Loucy (cell line): ENCODE data around the gene SLC6A20.

Experiments
- H2AFZ ChIP-seq: fragments of 200-600 bp; sonication (generic); 2 replicates; pipeline ENCODE4 v1.6.0; 2016; ENCODE audit warnings: antibody characterized with exemption, mild to moderate bottlenecking, low read length, moderate library complexity
- H3F3A ChIP-seq: fragments of 200-600 bp; 2 replicates; pipeline ENCODE4 v1.6.0; 2016; ENCODE audit warnings: antibody characterized with exemption, low read depth, mild to moderate bottlenecking
- H3K27me3 ChIP-seq: fragments of 200-600 bp; sonication (generic); 2 replicates; pipeline ENCODE4 v1.6.1; 2014; ENCODE audit warnings: low read length, mild to moderate bottlenecking; ENCODE audit not compliant: insufficient read depth, poor library complexity, severe bottlenecking
- H3K36me3 ChIP-seq: fragments of 200-600 bp; sonication (generic); 2 replicates; pipeline ENCODE4 v1.6.1; 2016; ENCODE audit warnings: low read length; ENCODE audit not compliant: insufficient read depth
- H3K4me1 ChIP-seq: fragments of 200-600 bp; sonication (generic); 2 replicates; pipeline ENCODE4 v1.5.1; 2014; ENCODE audit warnings: low read length, mild to moderate bottlenecking; ENCODE audit not compliant: insufficient read depth, poor library complexity, severe bottlenecking
- H3K4me2 ChIP-seq: fragments of 200-600 bp; sonication (generic); 2 replicates; pipeline ENCODE4 v1.6.0; 2014; ENCODE audit warnings: antibody characterized with exemption, low read length, low read depth, mild to moderate bottlenecking; ENCODE audit not compliant: poor library complexity, severe bottlenecking
- H3K4me3 ChIP-seq: fragments of 200-600 bp; sonication (generic); 2 replicates; pipeline ENCODE4 v1.5.1; 2014; ENCODE audit warnings: low read length, mild to moderate bottlenecking, mixed read lengths; ENCODE audit not compliant: poor library complexity, severe bottlenecking
- H3K79me2 ChIP-seq: fragments of 200-600 bp; sonication (generic); 2 replicates; pipeline ENCODE4 v1.6.1; 2014; ENCODE audit warnings: low read length; ENCODE audit not compliant: insufficient read depth
- H3K9ac ChIP-seq: fragments of 200-600 bp; sonication (generic); 2 replicates; pipeline ENCODE4 v1.6.0; 2014; ENCODE audit warnings: mild to moderate bottlenecking, low read depth, low read length, moderate library complexity; ENCODE audit not compliant: poor library complexity, severe bottlenecking
- H3K9me2 ChIP-seq: fragments of 200-600 bp; sonication (generic); replicated peaks from 2 replicates; pipeline ENCODE4 v1.6.1; 2016; ENCODE audit warnings: low read depth, low read length, mixed read lengths
- H3K9me3 ChIP-seq: fragments of 200-600 bp; sonication (generic); 2 replicates; pipeline ENCODE4 v1.6.1; 2014; ENCODE audit warnings: mild to moderate bottlenecking, antibody characterized with exemption, low read length, low read depth; ENCODE audit not compliant: insufficient read depth
- H4K20me1 ChIP-seq: fragments of 200-600 bp; sonication (generic); 2 replicates; pipeline ENCODE4 v1.6.0; 2014; ENCODE audit warnings: antibody characterized with exemption, low read length, mild to moderate bottlenecking; ENCODE audit not compliant: insufficient read depth, poor library complexity, severe bottlenecking
- EZH2phosphoT487 ChIP-seq: fragments of 200-600 bp; IDR thresholded peaks from 2 replicates; pipeline ENCODE4 v1.6.1; 2018; ENCODE audit warnings: antibody characterized with exemption, mild to moderate bottlenecking, moderate library complexity, borderline replicate concordance
- TF ChIP-seq, protein P1 (sequence below): fragments of 200-600 bp; sonication (generic); conservative IDR thresholded peaks from 2 replicates; pipeline ENCODE4 v1.5.1; 2014; ENCODE audit warnings: mild to moderate bottlenecking, antibody characterized with exemption, low read length

SLC6A20 gene

GRCh38 chr3:45771166-45771775 lies 25.1 kb downstream of the SLC6A20 start:
- no peaks in the 10 kb centered on the region for H3K4me1 ChIP-seq
- H3K9ac ChIP-seq: no peak overlapping the region
- no peak overlapping the region for H2AFZ ChIP-seq
- H3K36me3 ChIP-seq: no peaks in the 10 kb centered on the region
- H3K4me2 ChIP-seq: no peak overlapping the region
- peaks cover 38% of the 10 kb centered on the region for H3K27me3 ChIP-seq
- H3K9me3 ChIP-seq: peaks cover 5% of the 10 kb centered on the region; the same call in 1 of the 2 replicates
- no peaks in the 10 kb centered on the region for H3F3A ChIP-seq
- no peaks in the 10 kb centered on the region for H3K79me2 ChIP-seq
- no peak for TF ChIP-seq EZH2phosphoT487
- TF ChIP-seq, protein P1, sequence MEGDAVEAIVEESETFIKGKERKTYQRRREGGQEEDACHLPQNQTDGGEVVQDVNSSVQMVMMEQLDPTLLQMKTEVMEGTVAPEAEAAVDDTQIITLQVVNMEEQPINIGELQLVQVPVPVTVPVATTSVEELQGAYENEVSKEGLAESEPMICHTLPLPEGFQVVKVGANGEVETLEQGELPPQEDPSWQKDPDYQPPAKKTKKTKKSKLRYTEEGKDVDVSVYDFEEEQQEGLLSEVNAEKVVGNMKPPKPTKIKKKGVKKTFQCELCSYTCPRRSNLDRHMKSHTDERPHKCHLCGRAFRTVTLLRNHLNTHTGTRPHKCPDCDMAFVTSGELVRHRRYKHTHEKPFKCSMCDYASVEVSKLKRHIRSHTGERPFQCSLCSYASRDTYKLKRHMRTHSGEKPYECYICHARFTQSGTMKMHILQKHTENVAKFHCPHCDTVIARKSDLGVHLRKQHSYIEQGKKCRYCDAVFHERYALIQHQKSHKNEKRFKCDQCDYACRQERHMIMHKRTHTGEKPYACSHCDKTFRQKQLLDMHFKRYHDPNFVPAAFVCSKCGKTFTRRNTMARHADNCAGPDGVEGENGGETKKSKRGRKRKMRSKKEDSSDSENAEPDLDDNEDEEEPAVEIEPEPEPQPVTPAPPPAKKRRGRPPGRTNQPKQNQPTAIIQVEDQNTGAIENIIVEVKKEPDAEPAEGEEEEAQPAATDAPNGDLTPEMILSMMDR: no peak
- H3K4me3 ChIP-seq: no peak overlapping the region
- H4K20me1 ChIP-seq: no peaks in the 10 kb centered on the region
- H3K9me2 ChIP-seq: no peaks in the 10 kb centered on the region

- Histone ChIP-seq H3K9me2 (no peaks in the 10 kb centered on the region), H2AFZ (no peak overlapping the region), H3K4me3 (no peak overlapping the region), H3K4me2 (no peak overlapping the region), H3F3A (no peaks in the 10 kb centered on the region), H3K9me3 (peaks cover 5% of the 10 kb centered on the region; the same call in 1 of the 2 replicates), H3K79me2 (no peaks in the 10 kb centered on the region), H3K36me3 (no peaks in the 10 kb centered on the region), H3K27me3 (peaks cover 22% of the 10 kb centered on the region), H4K20me1 (no peaks in the 10 kb centered on the region), H3K4me1 (no peaks in the 10 kb centered on the region), H3K9ac (no peak overlapping the region)
- TF ChIP-seq EZH2phosphoT487: no peak
- TF ChIP-seq, protein P1: no peak
Measured at GRCh38 chr3:45765958-45766357, 30.4 kb downstream of the SLC6A20 start.

GRCh38 chr3:45765266-45765851 lies 31.0 kb downstream of the SLC6A20 start:
- Histone ChIP-seq H3K79me2 (no peaks in the 10 kb centered on the region), H3K4me1 (no peaks in the 10 kb centered on the region), H3K27me3 (peaks cover 21% of the 10 kb centered on the region), H3K9ac (no peak overlapping the region), H3K9me2 (no peaks in the 10 kb centered on the region), H3K9me3 (peaks cover 5% of the 10 kb centered on the region; the same call in 1 of the 2 replicates), H2AFZ (no peak overlapping the region), H3K36me3 (no peaks in the 10 kb centered on the region), H3K4me2 (no peak overlapping the region), H4K20me1 (no peaks in the 10 kb centered on the region), H3K4me3 (no peak overlapping the region), H3F3A (no peaks in the 10 kb centered on the region)
- no peak for TF ChIP-seq EZH2phosphoT487
- TF ChIP-seq, protein P1: no peak
